KG1 (cell line): ENCODE data around the gene WFIKKN1.

Experiments
- DNase-seq: peaks from one replicate; lab custom pipeline; 2025; lab: John Stamatoyannopoulos, UW

The WFIKKN1 gene

DNA sequence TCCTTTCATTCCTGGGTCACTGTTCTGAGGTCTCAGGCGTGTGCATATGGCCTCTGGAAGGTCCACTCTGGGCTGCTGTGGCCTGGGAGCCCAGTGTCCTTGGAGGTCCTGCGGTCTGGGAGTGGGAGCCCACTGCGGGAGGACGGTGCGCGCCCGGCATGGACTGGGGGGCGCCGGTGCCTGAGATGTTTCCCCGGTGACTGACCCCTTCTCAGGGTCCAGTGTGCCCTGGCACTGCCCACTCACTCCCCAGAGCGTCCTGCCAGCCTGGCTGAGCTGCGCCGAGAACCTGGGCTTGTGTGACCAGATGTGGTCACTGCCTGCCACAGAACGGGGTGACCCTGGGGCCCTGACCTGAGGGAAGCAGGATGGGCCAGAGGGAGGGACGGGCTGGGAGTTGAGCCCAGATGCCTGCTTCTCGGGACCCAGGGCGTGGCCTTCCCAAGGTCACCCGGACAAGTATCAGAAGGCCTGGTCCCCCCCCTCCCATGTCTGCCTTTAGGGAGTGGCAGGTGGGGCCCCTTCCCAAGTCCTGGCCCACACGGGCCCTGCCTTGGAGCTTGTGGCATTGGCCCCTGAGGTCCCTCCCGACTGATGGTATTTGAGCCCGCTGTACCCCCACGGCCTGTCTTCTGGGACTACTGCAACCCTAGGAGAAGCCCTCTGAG lies 43.6 kb downstream of the WFIKKN1 start:
- DNase-seq = no peak

DNA sequence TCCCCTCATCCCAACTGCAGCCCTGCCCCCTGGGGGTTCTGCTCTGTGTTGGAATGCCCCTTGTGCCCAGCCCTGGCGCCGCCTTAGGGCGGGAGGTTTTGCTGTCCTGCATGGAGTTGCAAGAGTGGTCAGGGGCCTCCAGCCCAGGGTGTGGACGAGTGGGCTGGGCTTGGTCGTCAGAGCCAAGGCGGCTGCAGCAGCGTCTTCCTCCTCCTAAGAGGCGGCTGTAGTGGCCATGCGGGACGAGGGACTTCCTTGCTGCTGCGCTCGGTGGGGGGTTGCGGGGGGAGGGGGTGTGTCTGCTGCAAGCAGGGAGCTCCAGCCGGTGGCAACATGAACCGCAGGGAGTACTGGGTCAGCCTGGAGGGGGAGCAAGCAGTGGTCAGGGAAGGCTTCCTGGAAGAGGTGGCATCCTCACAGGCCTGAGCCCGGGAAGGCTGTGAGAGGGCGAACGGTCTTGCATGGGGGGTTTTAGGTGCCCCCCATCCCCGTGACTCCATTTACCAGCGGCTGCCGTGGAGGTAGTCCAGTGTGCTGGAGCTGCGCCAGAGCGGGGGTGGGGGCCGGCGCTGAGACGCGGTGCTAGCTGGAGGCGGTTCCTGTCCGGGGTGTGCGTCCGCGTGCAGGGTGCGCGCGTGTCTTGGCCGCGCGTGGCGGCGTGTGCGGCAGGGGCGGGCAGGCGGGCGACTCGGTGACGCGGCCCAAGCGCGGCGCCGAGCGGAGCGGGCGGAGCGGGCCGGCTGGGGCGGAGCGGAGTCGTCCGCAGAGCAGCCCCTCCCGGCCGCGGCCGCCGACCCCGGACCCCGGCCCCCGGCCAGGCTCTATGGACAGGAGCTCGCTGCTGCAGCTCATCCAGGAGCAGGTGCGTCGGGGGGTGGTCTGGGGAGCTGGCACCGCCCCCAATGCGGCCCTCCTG lies 44.4 kb downstream of the WFIKKN1 start, which contains the start of gene RHBDL1:
RHBDL1 (plus strand) TSS at position 704 of the 916 bp plus-strand sequence; CDS start at position 824, 120 bp downstream.
- no peak for DNase-seq

DNA sequence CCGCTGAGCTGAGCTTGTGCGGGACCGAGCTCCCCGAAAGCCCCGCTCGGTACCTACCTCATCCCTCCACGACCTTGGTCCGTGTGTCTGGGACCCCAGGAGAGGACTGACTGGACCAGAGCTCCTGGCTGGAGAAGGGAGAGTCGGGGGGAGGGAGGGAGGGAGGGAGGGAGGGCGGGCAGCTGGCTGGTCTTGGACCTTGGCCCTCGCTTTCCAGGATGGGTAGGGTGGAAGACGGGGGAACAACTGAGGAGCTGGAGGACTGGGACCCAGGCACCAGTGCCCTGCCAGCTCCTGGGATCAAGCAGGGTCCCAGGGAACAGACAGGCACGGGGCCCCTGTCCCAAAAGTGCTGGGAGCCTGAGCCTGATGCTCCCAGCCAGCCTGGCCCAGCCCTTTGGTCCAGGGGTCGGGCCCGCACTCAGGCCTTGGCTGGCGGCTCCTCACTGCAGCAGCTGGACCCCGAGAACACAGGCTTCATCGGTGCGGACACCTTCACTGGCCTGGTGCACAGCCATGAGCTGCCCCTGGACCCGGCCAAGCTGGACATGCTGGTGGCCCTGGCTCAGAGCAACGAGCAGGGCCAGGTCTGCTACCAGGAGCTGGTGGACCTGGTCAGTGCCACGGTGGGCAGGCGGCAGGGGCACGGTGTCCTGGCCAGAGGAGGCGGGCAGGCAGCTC lies 45.2 kb downstream of the WFIKKN1 start:
- DNase-seq = no peak

DNA sequence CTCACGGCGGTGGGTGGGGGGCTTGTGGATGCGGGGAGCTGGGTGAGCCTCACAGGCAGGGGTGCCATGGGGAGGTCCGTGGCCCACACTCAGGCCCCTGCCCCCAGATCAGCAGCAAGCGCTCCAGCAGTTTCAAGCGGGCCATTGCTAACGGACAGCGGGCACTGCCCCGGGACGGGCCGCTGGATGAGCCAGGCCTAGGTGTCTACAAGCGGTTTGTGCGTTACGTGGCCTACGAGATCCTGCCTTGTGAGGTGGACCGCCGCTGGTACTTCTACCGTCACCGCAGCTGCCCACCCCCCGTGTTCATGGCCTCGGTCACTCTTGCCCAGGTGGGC lies 45.7 kb downstream of the WFIKKN1 start:
- no peak for DNase-seq

DNA sequence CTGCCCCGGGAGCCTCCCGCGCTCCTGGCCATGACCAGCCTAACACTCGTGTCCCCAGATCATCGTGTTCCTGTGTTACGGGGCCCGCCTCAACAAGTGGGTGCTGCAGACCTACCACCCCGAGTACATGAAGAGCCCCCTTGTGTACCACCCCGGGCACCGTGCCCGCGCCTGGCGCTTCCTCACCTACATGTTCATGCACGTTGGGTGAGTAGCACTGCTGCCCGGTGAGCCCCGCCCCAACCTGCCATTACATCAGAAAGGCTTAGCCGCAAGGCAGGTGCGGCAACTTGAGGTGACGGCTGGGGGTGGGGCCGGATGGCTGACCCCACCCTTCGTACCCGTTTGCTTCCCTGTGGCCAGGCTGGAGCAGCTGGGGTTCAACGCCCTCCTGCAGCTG lies 46.1 kb downstream of the WFIKKN1 start:
- no peak for DNase-seq

DNA sequence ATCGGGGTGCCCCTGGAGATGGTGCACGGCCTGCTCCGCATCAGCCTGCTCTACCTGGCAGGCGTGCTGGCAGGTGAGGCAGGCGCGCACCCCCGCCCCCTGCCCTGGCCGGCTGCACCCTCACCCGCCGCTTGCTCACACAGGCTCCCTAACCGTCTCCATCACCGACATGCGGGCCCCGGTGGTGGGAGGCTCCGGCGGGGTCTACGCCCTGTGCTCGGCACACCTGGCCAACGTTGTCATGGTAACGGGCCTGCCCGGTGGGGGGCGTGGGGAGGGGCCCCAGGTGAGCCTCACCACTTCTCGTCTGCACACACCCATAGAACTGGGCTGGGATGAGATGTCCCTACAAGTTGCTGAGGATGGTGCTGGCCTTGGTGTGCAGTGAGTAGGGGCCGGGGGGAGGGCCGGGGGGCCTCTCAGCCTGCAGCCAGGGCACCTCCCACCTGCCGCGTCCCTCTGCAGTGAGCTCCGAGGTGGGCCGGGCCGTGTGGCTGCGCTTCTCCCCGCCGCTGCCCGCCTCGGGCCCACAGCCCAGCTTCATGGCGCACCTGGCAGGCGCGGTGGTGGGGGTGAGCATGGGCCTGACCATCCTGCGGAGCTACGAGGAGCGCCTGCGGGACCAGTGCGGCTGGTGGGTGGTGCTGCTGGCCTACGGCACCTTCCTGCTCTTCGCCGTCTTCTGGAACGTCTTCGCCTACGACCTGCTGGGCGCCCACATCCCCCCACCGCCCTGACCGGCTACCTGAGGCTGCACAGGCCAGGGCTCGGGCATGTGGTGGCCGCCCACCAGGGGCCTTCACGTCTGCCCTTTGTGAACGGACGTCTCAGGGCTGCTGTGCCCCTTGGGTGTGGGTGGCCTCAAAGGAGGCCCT lies 46.8 kb downstream of the WFIKKN1 start:
- DNase-seq = no peak

DNA sequence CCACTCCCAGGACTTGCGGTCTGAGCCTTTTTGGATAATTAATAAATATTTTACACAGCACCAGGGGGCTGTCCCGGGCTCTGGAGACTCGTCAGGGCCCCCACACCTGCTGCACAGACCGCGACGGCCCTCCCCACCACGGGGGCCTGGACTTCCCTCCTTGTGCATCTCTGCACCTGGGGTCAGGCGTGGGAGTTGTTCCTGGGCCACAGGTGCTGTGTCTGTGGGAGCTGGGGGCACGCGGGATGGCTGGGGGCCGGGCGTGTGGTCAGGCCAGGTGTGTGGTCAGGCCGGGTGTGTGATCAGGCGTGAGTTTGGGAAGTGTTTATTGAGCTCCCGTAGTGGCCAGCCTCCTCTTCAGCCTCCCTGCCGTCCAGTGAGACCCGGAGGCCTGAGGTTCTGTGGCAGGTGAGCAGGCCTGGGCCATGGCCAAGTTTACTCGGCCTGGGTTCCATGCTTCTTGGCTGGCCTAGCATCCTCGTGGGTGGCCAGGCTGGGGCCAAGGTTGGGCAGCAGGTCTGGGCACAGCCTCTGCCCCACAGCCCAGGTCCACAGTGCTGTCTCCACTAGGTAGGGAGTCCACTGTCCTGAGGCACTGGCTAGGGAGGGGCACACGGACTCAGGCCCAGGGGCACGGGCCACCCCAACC lies 47.5 kb downstream of the WFIKKN1 start:
- DNase-seq = no peak

DNA sequence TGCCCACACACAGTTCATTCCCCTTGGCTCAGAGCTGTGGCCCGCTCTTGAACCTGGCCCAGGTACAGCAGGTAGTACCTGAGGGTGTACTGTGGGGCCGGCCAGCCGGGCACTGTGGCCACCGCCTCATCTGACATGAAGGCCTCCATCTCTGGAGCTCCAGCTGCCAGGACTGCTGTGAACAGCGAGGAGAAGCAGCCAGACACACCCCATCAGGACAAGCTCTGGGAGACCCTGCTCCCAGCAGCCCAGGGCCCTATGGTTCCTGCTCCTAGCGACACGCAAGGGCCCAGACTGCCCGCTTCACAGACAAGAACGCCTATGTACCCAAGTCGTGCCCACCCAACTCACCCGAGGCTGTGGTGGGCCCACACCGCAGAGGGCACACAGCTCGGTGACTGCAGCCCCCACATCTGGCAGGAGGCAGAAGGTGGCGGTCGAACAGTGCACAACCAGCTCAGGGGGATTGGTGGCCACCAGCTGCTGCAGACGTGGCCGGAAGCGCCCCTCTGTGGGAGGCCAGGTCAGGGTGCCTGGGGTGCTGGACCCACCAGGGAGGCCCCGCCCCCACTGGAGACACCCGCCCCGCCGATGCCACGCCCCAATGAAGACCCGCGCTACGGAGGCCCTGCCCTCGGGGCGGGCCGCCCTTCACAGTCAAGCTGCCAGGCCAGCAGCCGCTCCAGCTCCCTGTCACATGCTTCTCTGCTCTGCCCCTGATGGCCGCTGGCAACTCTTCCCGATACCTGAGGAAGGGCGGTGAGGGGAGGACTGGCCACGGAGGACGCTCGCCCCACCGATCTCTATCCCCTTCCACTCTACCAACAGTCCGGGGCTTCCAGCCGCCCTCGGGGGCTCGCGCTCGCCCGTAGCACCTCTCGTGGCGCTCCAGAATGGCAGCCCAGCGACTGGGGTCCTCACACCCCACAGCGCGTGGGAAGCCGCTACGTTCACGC lies 48.4 kb downstream of the WFIKKN1 start:
- no peak for DNase-seq

DNA sequence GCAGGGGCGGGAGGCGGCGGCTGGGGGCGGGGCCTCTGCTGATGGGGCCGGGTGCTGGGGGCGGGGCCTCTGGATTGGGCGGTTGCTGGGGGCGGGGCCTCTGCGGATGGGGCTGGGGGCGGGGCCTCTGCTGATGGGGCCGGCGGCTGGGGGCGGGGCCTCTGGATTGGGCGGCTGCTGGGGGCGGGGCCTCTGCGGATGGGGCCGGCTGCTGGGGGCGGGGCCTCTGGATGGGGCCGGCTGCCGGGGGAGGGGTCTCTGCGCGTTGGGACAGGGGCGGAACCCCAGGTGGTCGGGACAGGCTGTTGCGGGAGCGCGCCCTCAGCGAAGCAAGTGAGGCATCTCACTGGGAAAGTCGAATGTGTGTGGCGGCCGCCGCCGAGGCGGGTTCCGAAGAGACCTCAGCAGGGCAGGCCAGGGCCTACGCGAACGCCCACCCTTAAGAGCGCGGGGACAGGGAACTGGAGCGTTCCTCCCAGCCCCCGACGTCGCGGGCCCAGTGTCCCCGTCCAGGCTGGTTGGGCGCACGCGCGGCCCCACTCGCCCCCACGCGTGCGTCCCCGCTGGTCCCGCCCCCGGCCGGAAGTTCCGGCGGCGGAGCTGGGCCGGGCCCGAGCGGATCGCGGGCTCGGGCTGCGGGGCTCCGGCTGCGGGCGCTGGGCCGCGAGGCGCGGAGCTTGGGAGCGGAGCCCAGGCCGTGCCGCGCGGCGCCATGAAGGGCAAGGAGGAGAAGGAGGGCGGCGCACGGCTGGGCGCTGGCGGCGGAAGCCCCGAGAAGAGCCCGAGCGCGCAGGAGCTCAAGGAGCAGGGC lies 49.2 kb downstream of the WFIKKN1 start, which contains the start of gene STUB1:
STUB1 (plus strand) TSS at position 597 of the 811 bp plus-strand sequence; CDS start at position 713, 116 bp downstream.
- peak; percentile 61 for DNase-seq

DNA sequence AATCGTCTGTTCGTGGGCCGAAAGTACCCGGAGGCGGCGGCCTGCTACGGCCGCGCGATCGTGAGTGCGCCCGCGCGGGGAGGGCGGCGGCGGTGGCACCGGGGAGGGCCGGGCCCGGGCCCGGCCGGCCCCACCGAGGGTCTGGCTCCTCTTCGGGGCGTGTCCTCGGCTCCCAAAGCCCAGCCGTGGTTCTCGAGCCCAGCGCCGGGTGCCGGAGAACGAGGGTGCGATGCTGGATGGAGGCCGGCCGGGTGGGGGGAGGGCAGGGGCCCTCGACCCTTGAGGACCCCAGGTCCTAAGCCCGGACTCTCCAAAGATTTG lies 49.8 kb downstream of the WFIKKN1 start:
- DNase-seq = no peak

DNA sequence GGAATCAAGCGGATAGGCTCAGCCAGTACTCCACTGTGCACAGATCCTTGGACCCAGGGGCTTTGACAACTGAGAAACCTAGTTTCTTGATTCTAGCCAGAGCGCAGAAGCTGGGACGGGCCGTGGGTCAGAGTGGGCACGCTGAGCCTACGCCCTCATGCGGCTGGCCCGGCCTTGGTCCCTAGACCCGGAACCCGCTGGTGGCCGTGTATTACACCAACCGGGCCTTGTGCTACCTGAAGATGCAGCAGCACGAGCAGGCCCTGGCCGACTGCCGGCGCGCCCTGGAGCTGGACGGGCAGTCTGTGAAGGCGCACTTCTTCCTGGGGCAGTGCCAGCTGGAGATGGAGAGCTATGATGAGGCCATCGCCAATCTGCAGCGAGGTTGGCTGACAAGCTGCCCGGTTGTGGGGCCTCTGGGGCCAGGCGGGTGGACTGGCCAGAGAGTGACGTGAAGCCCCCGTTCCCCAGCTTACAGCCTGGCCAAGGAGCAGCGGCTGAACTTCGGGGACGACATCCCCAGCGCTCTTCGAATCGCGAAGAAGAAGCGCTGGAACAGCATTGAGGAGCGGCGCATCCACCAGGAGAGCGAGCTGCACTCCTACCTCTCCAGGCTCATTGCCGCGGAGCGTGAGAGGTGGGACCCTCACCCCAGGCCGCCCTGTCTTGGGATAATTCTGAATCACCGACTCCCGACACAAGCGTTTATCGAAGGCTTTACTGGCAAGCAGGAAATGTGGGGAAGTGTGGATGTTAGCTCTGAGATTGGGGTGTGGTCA lies 50.4 kb downstream of the WFIKKN1 start:
- peak; percentile 4 for DNase-seq

DNA sequence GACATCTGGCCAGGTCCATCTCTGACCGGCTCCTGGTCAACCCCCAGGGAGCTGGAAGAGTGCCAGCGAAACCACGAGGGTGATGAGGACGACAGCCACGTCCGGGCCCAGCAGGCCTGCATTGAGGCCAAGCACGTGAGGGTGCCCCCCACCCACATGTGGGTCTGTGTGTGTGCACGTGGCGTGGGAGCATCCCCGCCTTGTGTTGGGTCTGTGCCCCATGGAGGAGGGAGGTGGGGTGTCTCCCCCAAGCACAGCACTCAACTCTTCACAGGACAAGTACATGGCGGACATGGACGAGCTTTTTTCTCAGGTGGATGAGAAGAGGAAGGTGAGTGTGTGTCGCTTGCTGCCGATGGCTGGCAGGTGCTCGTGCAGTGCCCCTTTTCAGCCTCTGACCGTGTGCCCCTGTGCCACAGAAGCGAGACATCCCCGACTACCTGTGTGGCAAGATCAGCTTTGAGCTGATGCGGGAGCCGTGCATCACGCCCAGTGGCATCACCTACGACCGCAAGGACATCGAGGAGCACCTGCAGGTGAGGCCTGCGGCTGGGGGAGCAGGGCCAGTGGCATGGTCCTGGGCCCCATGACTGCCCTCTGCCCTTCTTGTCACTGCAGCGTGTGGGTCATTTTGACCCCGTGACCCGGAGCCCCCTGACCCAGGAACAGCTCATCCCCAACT lies 51.1 kb downstream of the WFIKKN1 start:
- DNase-seq = no peak

DNA sequence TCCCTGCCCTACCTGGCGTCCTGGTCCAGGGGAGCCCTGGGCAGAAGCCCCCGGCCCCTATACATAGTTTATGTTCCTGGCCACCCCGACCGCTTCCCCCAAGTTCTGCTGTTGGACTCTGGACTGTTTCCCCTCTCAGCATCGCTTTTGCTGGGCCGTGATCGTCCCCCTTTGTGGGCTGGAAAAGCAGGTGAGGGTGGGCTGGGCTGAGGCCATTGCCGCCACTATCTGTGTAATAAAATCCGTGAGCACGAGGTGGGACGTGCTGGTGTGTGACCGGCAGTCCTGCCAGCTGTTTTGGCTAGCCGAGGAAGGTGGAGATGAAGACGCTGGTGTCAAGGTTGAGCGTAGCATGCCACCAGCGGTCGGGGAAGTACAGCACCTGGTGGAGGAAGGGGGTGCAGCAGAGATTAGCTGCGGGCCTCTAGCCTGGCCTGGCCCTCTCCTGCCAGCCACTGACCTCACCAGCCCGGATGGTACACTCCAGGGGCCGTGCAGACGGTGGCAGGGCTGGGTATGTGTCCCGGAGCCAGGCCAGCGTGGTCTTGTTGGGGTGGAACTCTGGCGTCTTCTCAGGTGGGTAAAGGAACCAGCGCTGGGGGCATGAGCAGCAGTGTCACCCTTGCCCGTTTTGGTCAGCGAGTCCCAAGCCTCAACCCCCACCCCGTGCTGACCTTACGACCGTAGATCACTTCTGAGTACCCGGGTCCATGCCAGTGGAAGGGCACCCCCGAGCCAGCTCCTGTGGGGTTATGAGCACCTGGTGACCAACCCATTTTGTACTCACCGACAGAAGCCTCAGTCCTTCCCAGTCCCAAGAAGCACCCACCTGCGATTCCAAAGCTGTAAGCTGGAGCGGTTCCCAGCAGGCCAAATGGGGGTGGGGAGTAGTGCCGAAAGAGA lies 52.0 kb downstream of the WFIKKN1 start:
- no peak for DNase-seq

DNA sequence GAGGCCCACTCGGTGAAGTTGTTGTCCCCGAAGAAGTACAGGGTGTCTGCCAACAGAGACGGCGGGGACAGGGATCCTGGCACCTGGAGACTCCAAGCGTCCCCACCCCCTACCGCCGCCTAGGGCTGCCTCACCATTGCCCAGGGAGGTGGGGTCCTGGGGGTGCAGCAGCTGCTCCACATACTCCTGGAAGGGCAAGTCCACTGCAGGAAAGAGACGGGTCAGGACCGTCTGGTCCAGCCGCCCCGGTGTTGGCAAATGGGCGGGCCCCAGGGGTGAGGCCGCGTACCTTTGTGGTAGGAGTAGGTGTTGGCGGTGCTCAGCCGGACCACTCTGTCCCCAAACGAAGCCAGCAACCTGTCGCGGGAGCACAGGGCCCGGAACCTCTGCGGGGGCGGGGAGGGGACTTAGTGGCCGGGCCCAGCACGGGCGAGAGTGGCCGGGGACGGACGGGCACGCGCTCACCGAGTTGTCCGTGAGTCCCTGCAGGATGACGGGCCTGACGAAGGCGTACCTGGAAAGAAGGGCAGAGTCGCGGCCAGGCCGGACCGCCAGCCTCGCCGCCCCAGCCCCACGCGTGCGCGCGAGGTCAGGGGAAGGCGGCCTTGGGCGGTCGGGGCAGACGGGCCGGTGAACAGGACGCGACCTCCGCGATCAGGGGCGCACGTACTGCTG lies 52.7 kb downstream of the WFIKKN1 start:
- peak; percentile 4 for DNase-seq
